22Rv1 (cell line): ENCODE data around the gene PIGBOS1.

Source experiments
- ZFX ChIP-seq: fragments of 450-650 bp; IDR thresholded peaks from 2 replicates; pipeline ENCODE4 v1.6.1; 2017; ENCODE audit warnings: antibody characterized with exemption, borderline replicate concordance
- TF ChIP-seq, protein P1 (sequence below): fragments of 450-650 bp; IDR thresholded peaks from 2 replicates; pipeline ENCODE4 v1.5.1; 2017; ENCODE audit warnings: mild to moderate bottlenecking

- TF ChIP-seq, protein P1, sequence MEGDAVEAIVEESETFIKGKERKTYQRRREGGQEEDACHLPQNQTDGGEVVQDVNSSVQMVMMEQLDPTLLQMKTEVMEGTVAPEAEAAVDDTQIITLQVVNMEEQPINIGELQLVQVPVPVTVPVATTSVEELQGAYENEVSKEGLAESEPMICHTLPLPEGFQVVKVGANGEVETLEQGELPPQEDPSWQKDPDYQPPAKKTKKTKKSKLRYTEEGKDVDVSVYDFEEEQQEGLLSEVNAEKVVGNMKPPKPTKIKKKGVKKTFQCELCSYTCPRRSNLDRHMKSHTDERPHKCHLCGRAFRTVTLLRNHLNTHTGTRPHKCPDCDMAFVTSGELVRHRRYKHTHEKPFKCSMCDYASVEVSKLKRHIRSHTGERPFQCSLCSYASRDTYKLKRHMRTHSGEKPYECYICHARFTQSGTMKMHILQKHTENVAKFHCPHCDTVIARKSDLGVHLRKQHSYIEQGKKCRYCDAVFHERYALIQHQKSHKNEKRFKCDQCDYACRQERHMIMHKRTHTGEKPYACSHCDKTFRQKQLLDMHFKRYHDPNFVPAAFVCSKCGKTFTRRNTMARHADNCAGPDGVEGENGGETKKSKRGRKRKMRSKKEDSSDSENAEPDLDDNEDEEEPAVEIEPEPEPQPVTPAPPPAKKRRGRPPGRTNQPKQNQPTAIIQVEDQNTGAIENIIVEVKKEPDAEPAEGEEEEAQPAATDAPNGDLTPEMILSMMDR, result no peak
- TF ChIP-seq ZFX, result no peak
Observed at GRCh38 chr15:55360256-55360655, 41.3 kb upstream of the PIGBOS1 start.
